Osteoblast (primary cell): Measurements from ENCODE around the gene TPRG1. TPM values are rescaled to one million over a fixed set of nuclear protein-coding genes. Genes with fewer than 3 reads are reported as not detected.

Experiments
- DNase-seq: peaks from one replicate; pipeline ENCODE4 v3.0.0; 2011; ENCODE audit warnings: low spot score, mixed read lengths; ENCODE audit not compliant: insufficient read length; ENCODE audit errors: missing footprints
- H2AFZ ChIP-seq: 2 replicates; pipeline ENCODE4 v1.6.0; 2011; ENCODE audit warnings: mild to moderate bottlenecking, low read length
- H3K27ac ChIP-seq: 2 replicates; pipeline ENCODE4 v1.5.1; 2011; ENCODE audit warnings: mild to moderate bottlenecking, low read depth, low read length, moderate library complexity
- H3K27me3 ChIP-seq: 2 replicates; pipeline ENCODE4 v1.6.0; 2012; ENCODE audit warnings: mild to moderate bottlenecking, control low read depth, inconsistent platforms, low read length, moderate library complexity; ENCODE audit not compliant: insufficient read depth
- H3K36me3 ChIP-seq: 2 replicates; pipeline ENCODE4 v1.5.1; 2011; ENCODE audit warnings: mild to moderate bottlenecking, low read length, control low read depth, moderate library complexity; ENCODE audit not compliant: insufficient read depth
- H3K4me1 ChIP-seq: 2 replicates; pipeline ENCODE4 v1.5.1; 2011; ENCODE audit warnings: mild to moderate bottlenecking, low read length, control low read depth, moderate library complexity; ENCODE audit not compliant: insufficient read depth
- H3K4me2 ChIP-seq: 2 replicates; pipeline ENCODE4 v1.6.0; 2011; ENCODE audit warnings: mild to moderate bottlenecking, low read length; ENCODE audit not compliant: insufficient read depth
- H3K4me3 ChIP-seq: fragments of 200-600 bp; sonication (generic); 3 replicates; pipeline ENCODE4 v1.5.1; 2012; ENCODE audit warnings: mild to moderate bottlenecking, low read length, inconsistent platforms; ENCODE audit not compliant: insufficient read depth
- H3K79me2 ChIP-seq: 2 replicates; pipeline ENCODE4 v1.6.0; 2012; ENCODE audit warnings: mild to moderate bottlenecking, low read length, control low read depth, inconsistent platforms; ENCODE audit not compliant: insufficient read depth
- H3K9me3 ChIP-seq: 2 replicates; pipeline ENCODE4 v1.5.1; 2011; ENCODE audit warnings: low read depth, low read length, control low read depth
- H4K20me1 ChIP-seq: 2 replicates; pipeline ENCODE4 v1.6.0; 2012; ENCODE audit warnings: mild to moderate bottlenecking, low read length, control low read depth; ENCODE audit not compliant: insufficient read depth
- CTCF ChIP-seq: IDR thresholded peaks from 2 replicates; pipeline ENCODE4 v1.5.1; 2011; ENCODE audit warnings: mild to moderate bottlenecking, low read depth, low read length, moderate library complexity; ENCODE audit errors: extremely low read depth
- total RNA-seq: library from RNA; depleted of rRNA; stranded (reverse); fragments of >200 nt; gene quantifications from 2 replicates; pipeline ENCODE4 v1.2.3, GENCODE V29; 2012

TPRG1 gene
- total RNA-seq, 1 donor = 6.5 TPM

DNA sequence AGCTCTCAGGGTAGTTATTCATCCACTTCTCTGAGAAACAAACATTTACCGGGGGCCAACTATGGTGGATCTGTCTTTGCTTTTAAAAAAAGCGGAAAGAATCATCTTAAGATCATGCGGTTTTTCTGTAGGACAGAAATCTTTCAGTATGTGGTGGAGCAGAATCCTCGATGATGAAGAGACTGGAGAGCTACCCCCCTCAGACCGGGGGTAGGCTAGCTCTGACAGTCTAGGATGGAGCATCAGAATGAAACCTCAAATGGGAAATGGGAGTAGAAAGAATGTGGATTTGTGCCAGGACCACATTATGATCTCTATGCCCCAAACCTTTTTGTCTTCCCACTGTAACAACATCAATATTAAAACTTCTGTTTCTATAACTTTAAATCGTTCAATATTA lies 30.3 kb downstream of the TPRG1 start:
- no peak overlapping the region for H3K27ac ChIP-seq
- no peaks in the 10 kb centered on the region for H3K79me2 ChIP-seq
- peaks cover 7% of the 10 kb centered on the region for H3K27me3 ChIP-seq
- no peak for TF ChIP-seq CTCF
- H4K20me1 ChIP-seq = no peaks in the 10 kb centered on the region
- H2AFZ ChIP-seq = no peak overlapping the region
- no peak for DNase-seq
- H3K4me3 ChIP-seq = no peak overlapping the region
- no peaks in the 10 kb centered on the region for H3K4me1 ChIP-seq
- peak overlapping the region; percentile 44 for H3K4me2 ChIP-seq
- no peaks in the 10 kb centered on the region for H3K9me3 ChIP-seq
- no peaks in the 10 kb centered on the region for H3K36me3 ChIP-seq

- H3K36me3 ChIP-seq = no peaks in the 10 kb centered on the region
- no peaks in the 10 kb centered on the region for H3K79me2 ChIP-seq
- no peak overlapping the region for H3K4me3 ChIP-seq
- no peaks in the 10 kb centered on the region for H3K9me3 ChIP-seq
- no peak overlapping the region for H3K27ac ChIP-seq
- peak overlapping the region; percentile 44 for H3K4me2 ChIP-seq
- no peak for TF ChIP-seq CTCF
- no peaks in the 10 kb centered on the region for H4K20me1 ChIP-seq
- H3K4me1 ChIP-seq = no peaks in the 10 kb centered on the region
- H2AFZ ChIP-seq = peak overlapping the region; percentile 50
- peaks cover 5% of the 10 kb centered on the region for H3K27me3 ChIP-seq
- peak; percentile 74 for DNase-seq
Observed at GRCh38 chr3:189202583-189202982, 30.8 kb downstream of the TPRG1 start.

- no peak for TF ChIP-seq CTCF
- H3K27ac ChIP-seq = no peak overlapping the region
- H3K4me2 ChIP-seq = no peak overlapping the region
- H3K79me2 ChIP-seq = no peaks in the 10 kb centered on the region
- no peak overlapping the region for H2AFZ ChIP-seq
- no peaks in the 10 kb centered on the region for H3K36me3 ChIP-seq
- peaks cover 10% of the 10 kb centered on the region for H3K27me3 ChIP-seq
- H3K4me1 ChIP-seq = no peaks in the 10 kb centered on the region
- H4K20me1 ChIP-seq = no peaks in the 10 kb centered on the region
- no peaks in the 10 kb centered on the region for H3K9me3 ChIP-seq
- DNase-seq = no peak
- no peak overlapping the region for H3K4me3 ChIP-seq
Observed at GRCh38 chr3:189204167-189204866, 32.5 kb downstream of the TPRG1 start.

GRCh38 chr3:189204937-189205336 lies 33.2 kb downstream of the TPRG1 start:
- Histone ChIP-seq H3K4me3 (no peak overlapping the region), H3K79me2 (no peaks in the 10 kb centered on the region), H3K27ac (no peak overlapping the region), H3K4me1 (no peaks in the 10 kb centered on the region), H3K27me3 (peaks cover 10% of the 10 kb centered on the region), H2AFZ (no peak overlapping the region), H3K4me2 (no peak overlapping the region), H4K20me1 (no peaks in the 10 kb centered on the region), H3K9me3 (no peaks in the 10 kb centered on the region), H3K36me3 (no peaks in the 10 kb centered on the region)
- TF ChIP-seq CTCF = no peak
- DNase-seq = no peak
